Measurements from ENCODE around the gene PRTFDC1. TPM values are rescaled to one million over a fixed set of nuclear protein-coding genes. Genes with fewer than 3 reads are reported as not detected.

The PRTFDC1 gene
- total and polyA plus RNA-seq, 2 donors (not counting 3 experiments of a cell fraction or from before 2014, with no cell fraction given) = 22.0 to 27.0 TPM

- intact Hi-C loops (cut with micrococcal nuclease) = no loop called here
- TF ChIP-seq JUN (IDR thresholded peaks at IDR 0.05; ENCODE audit: borderline replicate concordance, insufficient read depth, insufficient read length, low read depth) (no peak), MYC (IDR thresholded peaks at IDR 0.05; ENCODE audit: low read depth, low read length) (no peak), FOS (IDR thresholded peaks at IDR 0.05; ENCODE audit: borderline replicate concordance, insufficient read depth, low read length) (no peak), POLR2AphosphoS5 (IDR thresholded peaks at IDR 0.05; ENCODE audit: insufficient read depth, low read depth, low read length) (no peak), POLR2A (IDR thresholded peaks at IDR 0.05; ENCODE audit: low read depth, low read length) (no peak), GATA2 (IDR thresholded peaks at IDR 0.05; ENCODE audit: insufficient read depth, insufficient read length, low read depth, low read length) (no peak), CTCF (IDR thresholded peaks at IDR 0.05; ENCODE audit: extremely low read depth in 1 of 2, insufficient read depth in 1 of 2, low read depth in 1 of 2, low read length in 2 of 2) (no peak), MAX (IDR thresholded peaks at IDR 0.05; ENCODE audit: insufficient read depth, insufficient read length) (no peak), EZH2 (IDR thresholded peaks at IDR 0.05; ENCODE audit: borderline replicate concordance, low read depth, low read length, severe bottlenecking) (no peak)
- CTCF ChIA-PET = interaction anchor here (1.8 kb wide), 1 partner anchor 11 kb away, joined by 5 read pairs; no protein-coding TSS in a partner anchor
- Histone ChIP-seq H3K27me3 (ENCODE audit: control insufficient read depth in 2 of 2, insufficient read depth in 2 of 2, low read length in 2 of 2) (no peaks in the 10 kb centered on the region), H3K9me3 (replicated peaks; ENCODE audit: control insufficient read depth, insufficient read depth, low read length) (no peaks in the 10 kb centered on the region), H3K79me2 (ENCODE audit: control insufficient read depth, insufficient read depth, low read length) (no peaks in the 10 kb centered on the region), H3K27ac (ENCODE audit: insufficient read depth, low read depth, low read length) (no peak overlapping the region), H2AFZ (ENCODE audit: low read depth, low read length) (peak overlapping the region; percentile 28), H3K36me3 (ENCODE audit: control insufficient read depth in 2 of 2, extremely low read depth in 1 of 2, insufficient read depth in 2 of 2, low read length in 2 of 2) (no peaks in the 10 kb centered on the region), H3K4me3 (replicated peaks in 1 of 3; ENCODE audit: insufficient read depth in 1 of 3, low read depth in 1 of 3, low read length in 3 of 3) (no peak overlapping the region), H3K9ac (replicated peaks; ENCODE audit: extremely low read depth, insufficient read depth, low read length) (no peak overlapping the region), H3K4me1 (ENCODE audit: control insufficient read depth, extremely low read depth, insufficient read depth, low read length) (peaks cover 11% of the 10 kb centered on the region), H4K20me1 (replicated peaks; ENCODE audit: control insufficient read depth, extremely low read depth, insufficient read depth, low read length) (no peaks in the 10 kb centered on the region), H3K9me1 (replicated peaks; ENCODE audit: control insufficient read depth, extremely low read depth, insufficient read depth, low read length) (no peaks in the 10 kb centered on the region), H3K4me2 (ENCODE audit: insufficient read depth, low read length) (no peak overlapping the region)
- DNase-seq (ENCODE audit: low read depth, low spot score) (peak; percentile 52), FAIRE-seq (no peak)
- dilution Hi-C loops (cut with MboI; ENCODE audit: extremely low pct_ligation_motif_present, low sequenced_read_pairs) = no loop called here
- POLR2A ChIA-PET = no interaction called here
- no TSS peak for BruUV-seq (replicated peaks)
Measured at GRCh38 chr10:24883176-24883575, 69.2 kb downstream of the PRTFDC1 start.

All from endothelial cell of umbilical vein (primary cell).